GM12878 (cell line): Measurements from ENCODE around the gene PRKG1. TPM values are rescaled to one million over a fixed set of nuclear protein-coding genes. Genes with fewer than 3 reads are reported as not detected.

Experiments used
- ATAC-seq: fragments of 200-7000 bp; cut with Tn5 transposase; 3 replicates; pipeline ENCODE4 v1.9.1; 2020; ENCODE audit warnings: mild to moderate bottlenecking, moderate library complexity
- BruUV-seq: library from RNA; stranded (reverse); fragments of 400-500 nt; replicated peaks from 2 replicates; lab custom pipeline; 2021; lab: Mats Ljungman, UMichigan
- CTCF ChIA-PET: fragments of 300-600 bp; sonication (Branson Sonifier 250); formaldehyde crosslinking; extraction: SDS; loops from one replicate; lab custom pipeline; 2021; ENCODE audit warnings: inconsistent platforms; lab: Yijun Ruan, JAX
- POLR2A ChIA-PET: fragments of 350-600 bp; formaldehyde crosslinking; extraction: SDS; loops from one replicate; lab custom pipeline; 2021; ENCODE audit warnings: inconsistent platforms; lab: Charles Lee
- RAD21 ChIA-PET: fragments of 300-600 bp; sonication (Branson Sonifier 250); formaldehyde crosslinking; loops from one replicate; lab custom pipeline; 2023; ENCODE audit warnings: antibody characterized with exemption; ENCODE audit not compliant: unreplicated experiment; lab: Charles Lee
- SMC1A ChIA-PET: fragments of 300-600 bp; sonication (Branson Sonifier 250); formaldehyde crosslinking; loops from one replicate; lab custom pipeline; 2023; ENCODE audit not compliant: unreplicated experiment, uncharacterized antibody; lab: Charles Lee
- DNase-seq: peaks from one replicate; pipeline ENCODE4 v3.0.0-alpha.2; 2011; ENCODE audit warnings: low read depth, low spot score
- FAIRE-seq: peaks from 3 replicates; lab custom pipeline; 2011; peaks lifted over from hg19 to GRCh38; lab: Jason Lieb, UNC
- H2AFZ ChIP-seq: 2 replicates; pipeline ENCODE4 v1.6.0; 2011; ENCODE audit warnings: low read depth, low read length, control low read depth; ENCODE audit not compliant: control insufficient read depth
- H3K27ac ChIP-seq: 2 replicates; pipeline ENCODE4 v1.5.1; 2011; ENCODE audit warnings: control low read depth; ENCODE audit not compliant: control insufficient read depth, insufficient read depth
- H3K27me3 ChIP-seq, 2 experiments: replicated peaks in 1 of 2; 2 replicates each; pipeline versions ENCODE4 v1.6.0 to v1.6.1; 2011; ENCODE audit warnings: low read length in 1 of 2; ENCODE audit not compliant: control insufficient read depth in 2 of 2, insufficient read depth in 2 of 2
- H3K36me3 ChIP-seq, 2 experiments: 2 replicates each; pipeline ENCODE4 v1.5.1; 2011; ENCODE audit warnings: low read length in 1 of 2; ENCODE audit not compliant: control insufficient read depth in 2 of 2, insufficient read depth in 2 of 2
- H3K4me1 ChIP-seq: 2 replicates; pipeline ENCODE4 v1.6.1; 2011; ENCODE audit warnings: mild to moderate bottlenecking, low read length, moderate library complexity, mixed read lengths; ENCODE audit not compliant: control insufficient read depth, insufficient read depth
- H3K4me2 ChIP-seq: 2 replicates; pipeline ENCODE4 v1.6.0; 2011; ENCODE audit warnings: control low read depth; ENCODE audit not compliant: control insufficient read depth, insufficient read depth
- H3K4me3 ChIP-seq: fragments of 200-600 bp; sonication (generic); 2 replicates; pipeline ENCODE4 v1.5.1; 2016
- H3K79me2 ChIP-seq: 2 replicates; pipeline ENCODE4 v1.6.0; 2011; ENCODE audit warnings: low read length; ENCODE audit not compliant: control insufficient read depth, insufficient read depth
- H3K9ac ChIP-seq: 2 replicates; pipeline ENCODE4 v1.8.0; 2011; ENCODE audit warnings: low read length, control low read depth, mixed read lengths; ENCODE audit not compliant: control insufficient read depth, insufficient read depth
- H3K9me3 ChIP-seq: replicated peaks from 3 replicates; pipeline ENCODE4 v1.5.1; 2011; ENCODE audit warnings: mild to moderate bottlenecking, low read length; ENCODE audit not compliant: control insufficient read depth, insufficient read depth
- H4K20me1 ChIP-seq: 2 replicates; pipeline ENCODE4 v1.6.0; 2011; ENCODE audit not compliant: control insufficient read depth, insufficient read depth
- SMAD5 ChIP-seq: IDR thresholded peaks from 2 replicates; pipeline ENCODE4 v1.6.1; 2016; ENCODE audit warnings: antibody characterized with exemption, low read depth
- TCF12 ChIP-seq: IDR thresholded peaks from 2 replicates; pipeline ENCODE4 v1.6.1; 2011; ENCODE audit warnings: low read depth, mild to moderate bottlenecking, low read length
- TCF3 ChIP-seq: IDR thresholded peaks from 2 replicates; pipeline ENCODE4 v1.6.1; 2012; ENCODE audit warnings: low read depth, mild to moderate bottlenecking, low read length, borderline replicate concordance; ENCODE audit not compliant: insufficient read depth
- WGBS: methylation state at CpG from one replicate; pipeline ENCODE4 v1.1.6; 2016; ENCODE audit warnings: low lambda C conversion rate; ENCODE audit not compliant: insufficient replicate concordance, insufficient coverage; ENCODE audit errors: missing lambda C conversion rate; 5-methylcytosine and 5-hydroxymethylcytosine counted together
- in situ Hi-C: fragments of 300-500 bp; cut with MboI; formaldehyde crosslinking; loops from 9 replicates; pipeline ENCODE4 v1.14.3; 2018; ENCODE audit warnings: mixed read lengths
- intact Hi-C: fragments of 100-400 bp; cut with micrococcal nuclease; formaldehyde crosslinking; loops from one replicate; pipeline ENCODE4 v1.14.2; 2022; ENCODE audit not compliant: unreplicated experiment
- polyA plus RNA-seq, 11 experiments: library from polyadenylated mRNA; depleted of rRNA in 4 of 11; unstranded in 6 of 11; stranded (reverse) in 5 of 11; fragments of >200 nt; fragmentation: Nextera tagmentation in 4 of 11; fragmentation: Illumina TruSeq in 1 of 11; extraction: Ambion mirVana in 4 of 11; extraction: Trizol in 1 of 11; gene quantifications; 1 replicate in 1 of 11; 2 replicates in 10 of 11; pipeline versions ENCODE4 v1.2.1 to v1.2.3, GENCODE V29; 2011 to 2016; ENCODE audit warnings: inconsistent platforms in 2 of 11, missing spikeins in 2 of 11, low read depth in 1 of 11
- total RNA-seq, 4 experiments: library from RNA; depleted of rRNA in 3 of 4; stranded (reverse); fragments of >200 nt in 3 of 4; fragmentation: Illumina TruSeq in 1 of 4; extraction: Trizol in 1 of 4; gene quantifications; 2 replicates each; pipeline versions ENCODE4 v1.2.1 to v1.2.3, GENCODE V29; 2013 to 2021
- TF ChIP-seq, protein P1 (sequence below): fragments of 450-650 bp; IDR thresholded peaks from 2 replicates; pipeline ENCODE4 v1.6.1; 2017; ENCODE audit warnings: mild to moderate bottlenecking, moderate library complexity
- TF ChIP-seq, protein P2 (sequence below): IDR thresholded peaks from 2 replicates; pipeline ENCODE4 v1.6.1; 2012; ENCODE audit warnings: low read length, inconsistent platforms
- TF ChIP-seq, protein P3 (sequence below): fragments of 450-650 bp; IDR thresholded peaks from 2 replicates; pipeline ENCODE4 v1.6.1; 2018; ENCODE audit warnings: borderline replicate concordance, mild to moderate bottlenecking; ENCODE audit not compliant: partially characterized antibody
- TF ChIP-seq, protein P4 (sequence below): IDR thresholded peaks from 2 replicates; pipeline ENCODE4 v1.6.1; 2011; ENCODE audit warnings: low read depth, low read length, improper control_type of control experiment, borderline replicate concordance

Gene PRKG1
- total and polyA plus RNA-seq, 10 of the 15 experiments (the other 5 are each of a cell fraction or from before 2014, with no cell fraction given) = 0.04 to 0.05 TPM; not detected in 8

DNA sequence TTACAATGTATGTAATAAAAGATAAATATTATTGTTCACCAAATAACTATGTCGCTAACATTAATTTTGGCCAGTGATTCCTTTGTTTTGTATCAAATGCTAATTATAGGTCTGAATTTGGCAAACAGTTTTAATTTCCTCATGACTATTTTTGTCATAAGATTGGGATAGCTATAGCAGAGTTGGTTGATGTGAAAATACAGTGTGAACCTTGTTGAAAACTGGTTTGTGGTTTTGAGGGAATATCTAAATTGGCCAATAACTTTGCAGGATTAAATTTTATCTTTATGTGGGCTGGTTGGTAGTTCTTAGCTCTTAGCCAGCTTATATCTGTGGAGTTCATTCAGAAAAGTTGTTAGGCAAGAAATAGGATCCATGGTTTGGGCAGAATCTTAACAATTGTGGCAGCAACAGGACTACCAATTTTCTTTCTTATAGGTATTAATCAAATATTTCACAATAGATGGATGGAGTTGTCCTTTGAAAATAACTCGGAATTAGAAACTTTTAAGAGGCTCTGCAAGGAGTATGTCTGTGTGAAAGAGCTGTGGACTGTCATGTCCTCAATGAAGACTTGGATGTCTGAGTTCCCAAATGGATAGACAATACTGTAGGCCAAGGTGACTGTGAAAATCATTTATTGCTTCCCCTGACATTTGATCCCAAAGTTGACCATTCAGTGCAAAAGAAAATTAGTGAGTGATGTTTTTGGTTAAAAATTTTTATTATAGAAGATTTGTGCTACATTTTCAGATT is 73.5 kb downstream of the PRKG1 start:
- in situ Hi-C loops (no loop called here), intact Hi-C loops (no loop called here)
- H3K27ac ChIP-seq = no peak overlapping the region
- H3K9ac ChIP-seq = no peak overlapping the region
- DNase-seq (no peak), FAIRE-seq (no peak), ATAC-seq (no peak)
- WGBS = 33% methylated on average over 2 of the region's 2 CpGs
- TF ChIP-seq, protein P1, sequence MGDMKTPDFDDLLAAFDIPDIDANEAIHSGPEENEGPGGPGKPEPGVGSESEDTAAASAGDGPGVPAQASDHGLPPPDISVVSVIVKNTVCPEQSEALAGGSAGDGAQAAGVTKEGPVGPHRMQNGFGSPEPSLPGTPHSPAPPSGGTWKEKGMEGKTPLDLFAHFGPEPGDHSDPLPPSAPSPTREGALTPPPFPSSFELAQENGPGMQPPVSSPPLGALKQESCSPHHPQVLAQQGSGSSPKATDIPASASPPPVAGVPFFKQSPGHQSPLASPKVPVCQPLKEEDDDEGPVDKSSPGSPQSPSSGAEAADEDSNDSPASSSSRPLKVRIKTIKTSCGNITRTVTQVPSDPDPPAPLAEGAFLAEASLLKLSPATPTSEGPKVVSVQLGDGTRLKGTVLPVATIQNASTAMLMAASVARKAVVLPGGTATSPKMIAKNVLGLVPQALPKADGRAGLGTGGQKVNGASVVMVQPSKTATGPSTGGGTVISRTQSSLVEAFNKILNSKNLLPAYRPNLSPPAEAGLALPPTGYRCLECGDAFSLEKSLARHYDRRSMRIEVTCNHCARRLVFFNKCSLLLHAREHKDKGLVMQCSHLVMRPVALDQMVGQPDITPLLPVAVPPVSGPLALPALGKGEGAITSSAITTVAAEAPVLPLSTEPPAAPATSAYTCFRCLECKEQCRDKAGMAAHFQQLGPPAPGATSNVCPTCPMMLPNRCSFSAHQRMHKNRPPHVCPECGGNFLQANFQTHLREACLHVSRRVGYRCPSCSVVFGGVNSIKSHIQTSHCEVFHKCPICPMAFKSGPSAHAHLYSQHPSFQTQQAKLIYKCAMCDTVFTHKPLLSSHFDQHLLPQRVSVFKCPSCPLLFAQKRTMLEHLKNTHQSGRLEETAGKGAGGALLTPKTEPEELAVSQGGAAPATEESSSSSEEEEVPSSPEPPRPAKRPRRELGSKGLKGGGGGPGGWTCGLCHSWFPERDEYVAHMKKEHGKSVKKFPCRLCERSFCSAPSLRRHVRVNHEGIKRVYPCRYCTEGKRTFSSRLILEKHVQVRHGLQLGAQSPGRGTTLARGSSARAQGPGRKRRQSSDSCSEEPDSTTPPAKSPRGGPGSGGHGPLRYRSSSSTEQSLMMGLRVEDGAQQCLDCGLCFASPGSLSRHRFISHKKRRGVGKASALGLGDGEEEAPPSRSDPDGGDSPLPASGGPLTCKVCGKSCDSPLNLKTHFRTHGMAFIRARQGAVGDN = no peak
- no peak for TF ChIP-seq TCF3
- no peak for TF ChIP-seq TCF12
- TF ChIP-seq, protein P2, sequence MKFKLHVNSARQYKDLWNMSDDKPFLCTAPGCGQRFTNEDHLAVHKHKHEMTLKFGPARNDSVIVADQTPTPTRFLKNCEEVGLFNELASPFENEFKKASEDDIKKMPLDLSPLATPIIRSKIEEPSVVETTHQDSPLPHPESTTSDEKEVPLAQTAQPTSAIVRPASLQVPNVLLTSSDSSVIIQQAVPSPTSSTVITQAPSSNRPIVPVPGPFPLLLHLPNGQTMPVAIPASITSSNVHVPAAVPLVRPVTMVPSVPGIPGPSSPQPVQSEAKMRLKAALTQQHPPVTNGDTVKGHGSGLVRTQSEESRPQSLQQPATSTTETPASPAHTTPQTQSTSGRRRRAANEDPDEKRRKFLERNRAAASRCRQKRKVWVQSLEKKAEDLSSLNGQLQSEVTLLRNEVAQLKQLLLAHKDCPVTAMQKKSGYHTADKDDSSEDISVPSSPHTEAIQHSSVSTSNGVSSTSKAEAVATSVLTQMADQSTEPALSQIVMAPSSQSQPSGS = no peak
- TF ChIP-seq SMAD5 = no peak
- TF ChIP-seq, protein P3, sequence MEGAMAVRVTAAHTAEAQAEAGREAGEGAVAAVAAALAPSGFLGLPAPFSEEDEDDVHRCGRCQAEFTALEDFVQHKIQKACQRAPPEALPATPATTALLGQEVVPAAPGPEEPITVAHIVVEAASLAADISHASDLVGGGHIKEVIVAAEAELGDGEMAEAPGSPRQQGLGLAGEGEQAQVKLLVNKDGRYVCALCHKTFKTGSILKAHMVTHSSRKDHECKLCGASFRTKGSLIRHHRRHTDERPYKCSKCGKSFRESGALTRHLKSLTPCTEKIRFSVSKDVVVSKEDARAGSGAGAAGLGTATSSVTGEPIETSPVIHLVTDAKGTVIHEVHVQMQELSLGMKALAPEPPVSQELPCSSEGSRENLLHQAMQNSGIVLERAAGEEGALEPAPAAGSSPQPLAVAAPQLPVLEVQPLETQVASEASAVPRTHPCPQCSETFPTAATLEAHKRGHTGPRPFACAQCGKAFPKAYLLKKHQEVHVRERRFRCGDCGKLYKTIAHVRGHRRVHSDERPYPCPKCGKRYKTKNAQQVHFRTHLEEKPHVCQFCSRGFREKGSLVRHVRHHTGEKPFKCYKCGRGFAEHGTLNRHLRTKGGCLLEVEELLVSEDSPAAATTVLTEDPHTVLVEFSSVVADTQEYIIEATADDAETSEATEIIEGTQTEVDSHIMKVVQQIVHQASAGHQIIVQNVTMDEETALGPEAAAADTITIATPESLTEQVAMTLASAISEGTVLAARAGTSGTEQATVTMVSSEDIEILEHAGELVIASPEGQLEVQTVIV = no peak
- TF ChIP-seq, protein P4, sequence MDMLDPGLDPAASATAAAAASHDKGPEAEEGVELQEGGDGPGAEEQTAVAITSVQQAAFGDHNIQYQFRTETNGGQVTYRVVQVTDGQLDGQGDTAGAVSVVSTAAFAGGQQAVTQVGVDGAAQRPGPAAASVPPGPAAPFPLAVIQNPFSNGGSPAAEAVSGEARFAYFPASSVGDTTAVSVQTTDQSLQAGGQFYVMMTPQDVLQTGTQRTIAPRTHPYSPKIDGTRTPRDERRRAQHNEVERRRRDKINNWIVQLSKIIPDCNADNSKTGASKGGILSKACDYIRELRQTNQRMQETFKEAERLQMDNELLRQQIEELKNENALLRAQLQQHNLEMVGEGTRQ = no peak
- no peak overlapping the region for H3K4me3 ChIP-seq
- H3K27me3 ChIP-seq = no peaks in the 10 kb centered on the region; a peak in 1 of 4 replicates
- no peaks in the 10 kb centered on the region for H3K79me2 ChIP-seq
- no peaks in the 10 kb centered on the region for H4K20me1 ChIP-seq
- H2AFZ ChIP-seq = no peak overlapping the region
- no peaks in the 10 kb centered on the region for H3K4me1 ChIP-seq
- CTCF ChIA-PET = no interaction called here
- SMC1A ChIA-PET = interaction anchor here (1.7 kb wide), 1 partner anchor 34 kb away, joined by 4 read pairs; no protein-coding TSS in a partner anchor
- H3K4me2 ChIP-seq = no peak overlapping the region
- POLR2A ChIA-PET = no interaction called here
- RAD21 ChIA-PET = no interaction called here
- H3K9me3 ChIP-seq = no peaks in the 10 kb centered on the region
- no TSS peak for BruUV-seq
- H3K36me3 ChIP-seq = no peaks in the 10 kb centered on the region
